Neural progenitor cell (in vitro differentiated cells): ENCODE data around the gene SNRNP200.

Source experiments
- EZH2 ChIP-seq: fragments of 200-600 bp; sonication (generic); IDR thresholded peaks from 2 replicates; pipeline ENCODE4 v1.6.1; 2017; ENCODE audit warnings: antibody characterized with exemption, mild to moderate bottlenecking, moderate library complexity
- TF ChIP-seq, protein P1 (sequence below): fragments of 200-600 bp; sonication (generic); IDR thresholded peaks from 2 replicates; pipeline ENCODE4 v1.5.1; 2017; ENCODE audit warnings: antibody characterized with exemption, mild to moderate bottlenecking

GRCh38 chr2:96261328-96262003 lies 43.9 kb downstream of the SNRNP200 start:
- TF ChIP-seq, protein P1, sequence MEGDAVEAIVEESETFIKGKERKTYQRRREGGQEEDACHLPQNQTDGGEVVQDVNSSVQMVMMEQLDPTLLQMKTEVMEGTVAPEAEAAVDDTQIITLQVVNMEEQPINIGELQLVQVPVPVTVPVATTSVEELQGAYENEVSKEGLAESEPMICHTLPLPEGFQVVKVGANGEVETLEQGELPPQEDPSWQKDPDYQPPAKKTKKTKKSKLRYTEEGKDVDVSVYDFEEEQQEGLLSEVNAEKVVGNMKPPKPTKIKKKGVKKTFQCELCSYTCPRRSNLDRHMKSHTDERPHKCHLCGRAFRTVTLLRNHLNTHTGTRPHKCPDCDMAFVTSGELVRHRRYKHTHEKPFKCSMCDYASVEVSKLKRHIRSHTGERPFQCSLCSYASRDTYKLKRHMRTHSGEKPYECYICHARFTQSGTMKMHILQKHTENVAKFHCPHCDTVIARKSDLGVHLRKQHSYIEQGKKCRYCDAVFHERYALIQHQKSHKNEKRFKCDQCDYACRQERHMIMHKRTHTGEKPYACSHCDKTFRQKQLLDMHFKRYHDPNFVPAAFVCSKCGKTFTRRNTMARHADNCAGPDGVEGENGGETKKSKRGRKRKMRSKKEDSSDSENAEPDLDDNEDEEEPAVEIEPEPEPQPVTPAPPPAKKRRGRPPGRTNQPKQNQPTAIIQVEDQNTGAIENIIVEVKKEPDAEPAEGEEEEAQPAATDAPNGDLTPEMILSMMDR: no peak
- TF ChIP-seq EZH2: no peak
